HG03460 (cell line): ENCODE results near the gene TOPBP1.

ENCODE experiments used
- ATAC-seq: cut with Tn5 transposase; IDR thresholded peaks from one replicate; pipeline ENCODE4 v1.9.1; 2021; ENCODE audit not compliant: unreplicated experiment

The TOPBP1 gene

DNA sequence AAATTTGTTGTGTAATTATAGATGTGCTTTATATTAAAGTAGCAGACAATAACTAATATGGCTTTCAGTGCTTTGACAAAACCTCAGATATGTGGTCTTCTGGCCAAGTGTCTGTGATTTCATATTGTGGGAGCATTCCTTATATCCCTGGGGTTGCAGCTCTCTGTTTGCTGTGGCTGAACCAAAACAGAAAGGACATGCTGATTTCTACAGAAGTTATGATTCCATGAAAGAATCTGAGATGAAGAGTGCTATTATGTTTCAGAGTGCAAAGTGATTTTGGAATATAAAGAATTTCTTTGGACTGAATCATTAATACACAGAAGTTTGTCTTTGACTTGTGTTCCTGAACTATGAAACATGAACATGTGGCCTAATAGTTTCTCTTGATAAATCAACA lies 51.7 kb downstream of the TOPBP1 start:
- ATAC-seq, result no peak

DNA sequence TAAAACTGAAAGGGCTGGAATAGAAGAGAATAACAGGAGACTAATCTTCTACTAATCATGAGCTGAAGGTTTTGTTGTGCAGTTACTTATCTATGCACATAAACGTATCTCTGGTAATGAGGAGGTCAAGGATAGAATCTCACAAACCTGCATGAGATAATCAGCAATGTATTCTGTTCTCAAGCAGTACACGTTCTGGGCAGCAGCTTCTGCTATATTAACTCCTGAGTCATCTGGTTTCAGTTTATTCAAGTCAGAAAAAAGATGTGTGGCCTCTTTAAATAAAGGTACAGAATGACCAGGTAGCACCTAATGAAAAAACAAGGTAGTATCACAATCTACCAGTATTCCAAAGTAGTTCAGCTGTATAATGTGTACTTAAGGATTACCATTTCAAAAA lies 53.4 kb downstream of the TOPBP1 start:
- ATAC-seq, result no peak

- no peak for ATAC-seq
Observed at GRCh38 chr3:133607816-133608215, 53.9 kb downstream of the TOPBP1 start.

DNA sequence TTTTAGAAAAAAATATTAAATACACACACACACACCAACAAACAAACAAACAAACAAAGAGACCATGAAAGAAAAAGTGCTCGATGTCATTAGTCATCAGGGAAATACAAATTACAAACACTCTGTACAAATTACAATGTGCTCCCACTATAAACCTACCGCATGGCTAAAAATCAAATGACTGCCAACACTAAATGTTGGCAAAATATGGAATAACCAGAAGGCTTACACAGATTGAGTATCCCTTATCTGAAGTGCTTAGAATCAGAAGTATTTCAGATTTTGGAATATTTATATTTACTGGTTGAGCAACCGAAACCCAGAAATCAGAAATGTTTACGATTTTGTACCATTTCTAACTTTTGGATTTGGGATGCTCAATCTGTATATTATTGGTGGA lies 54.8 kb downstream of the TOPBP1 start:
- ATAC-seq, result no peak

DNA sequence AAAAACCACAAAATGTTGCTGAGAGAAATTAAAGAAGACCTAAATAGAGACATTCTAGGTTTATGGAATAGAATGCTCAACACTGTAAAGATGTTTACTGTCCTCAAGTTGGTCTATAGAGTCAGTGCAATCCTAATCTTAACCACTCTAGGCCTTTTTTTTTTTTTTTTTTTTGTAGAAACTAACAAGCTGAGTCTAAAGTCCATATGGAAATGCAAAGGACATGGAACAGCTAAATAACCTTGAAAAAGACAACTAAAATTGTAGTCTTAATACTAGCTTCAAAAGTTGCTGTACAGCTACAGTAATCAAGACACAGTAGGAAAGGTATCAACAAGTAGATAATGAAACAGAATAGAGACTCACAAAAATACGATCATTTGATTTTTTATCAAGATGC lies 55.4 kb downstream of the TOPBP1 start:
- ATAC-seq, result no peak

DNA sequence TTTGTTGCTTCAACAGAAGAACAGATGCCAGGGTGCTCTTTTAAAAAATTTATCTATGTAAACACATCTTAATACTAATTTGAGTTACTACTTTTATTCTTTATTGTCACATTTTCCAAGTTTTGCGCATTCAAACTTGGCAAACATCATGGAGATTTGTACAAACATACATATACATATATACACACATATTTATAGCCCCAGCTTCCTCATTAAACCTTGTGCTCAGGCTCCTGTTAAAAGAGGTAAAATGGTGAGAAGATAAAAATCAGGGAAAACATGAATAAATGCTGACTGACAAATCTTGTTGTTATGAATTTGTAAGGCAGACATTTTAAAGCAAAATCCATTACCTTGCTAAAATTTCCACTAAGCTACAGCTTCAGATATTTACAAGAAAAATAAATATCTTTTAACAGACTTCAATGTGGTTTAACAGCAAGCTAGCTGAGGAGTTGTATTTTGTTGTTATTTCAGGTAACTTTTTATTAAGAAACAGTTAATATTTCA lies 61.1 kb downstream of the TOPBP1 start:
- no peak for ATAC-seq

- no peak for ATAC-seq
Observed at GRCh38 chr3:133599280-133599679, 62.5 kb downstream of the TOPBP1 start.

GRCh38 chr3:133598405-133598804 lies 63.3 kb downstream of the TOPBP1 start:
- ATAC-seq, result no peak

DNA sequence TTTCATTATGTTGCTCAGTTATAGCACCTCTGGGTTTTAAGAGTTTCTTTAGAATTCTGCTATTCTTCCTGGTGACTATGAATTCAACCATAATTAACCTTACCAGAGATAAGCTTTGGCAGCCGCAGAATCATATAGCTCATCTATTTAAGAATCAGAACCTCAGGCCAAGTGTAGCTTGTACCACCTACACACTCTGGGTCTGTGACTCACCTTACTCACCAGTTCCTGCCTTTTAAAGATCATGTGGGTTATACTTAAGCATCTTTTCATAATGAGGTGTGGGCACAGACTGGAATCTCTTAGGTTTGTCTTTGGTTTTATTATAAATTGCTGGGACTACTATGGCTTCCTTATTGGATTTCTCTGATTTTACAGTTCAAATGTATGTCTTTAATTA lies 66.4 kb downstream of the TOPBP1 start:
- ATAC-seq, result no peak

GRCh38 chr3:133593243-133593642 lies 68.5 kb downstream of the TOPBP1 start:
- no peak for ATAC-seq

DNA sequence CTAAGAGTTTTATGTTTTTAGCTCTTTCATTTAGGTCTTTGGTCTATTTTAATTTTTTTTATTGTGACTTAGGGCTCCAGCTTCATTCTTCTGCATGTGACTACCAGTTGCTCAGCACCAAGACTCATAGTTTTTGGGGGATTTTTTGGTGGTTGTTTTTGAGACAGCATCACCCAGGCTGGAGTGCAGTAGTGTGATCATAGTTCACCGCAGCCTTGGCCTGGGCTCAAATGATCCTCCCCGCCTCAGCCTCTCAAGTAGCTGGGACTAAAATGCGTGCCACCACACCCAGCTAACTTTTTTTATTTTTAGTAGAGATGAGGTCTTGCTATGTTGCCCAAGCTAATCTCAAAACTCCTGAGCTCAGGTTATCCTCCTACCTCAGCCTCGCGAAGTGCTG lies 68.9 kb downstream of the TOPBP1 start:
- no peak for ATAC-seq

GRCh38 chr3:133591271-133591742 lies 70.4 kb downstream of the TOPBP1 start:
- ATAC-seq, result no peak

- ATAC-seq, result no peak
Observed at GRCh38 chr3:133589503-133589902, 72.2 kb downstream of the TOPBP1 start.

DNA sequence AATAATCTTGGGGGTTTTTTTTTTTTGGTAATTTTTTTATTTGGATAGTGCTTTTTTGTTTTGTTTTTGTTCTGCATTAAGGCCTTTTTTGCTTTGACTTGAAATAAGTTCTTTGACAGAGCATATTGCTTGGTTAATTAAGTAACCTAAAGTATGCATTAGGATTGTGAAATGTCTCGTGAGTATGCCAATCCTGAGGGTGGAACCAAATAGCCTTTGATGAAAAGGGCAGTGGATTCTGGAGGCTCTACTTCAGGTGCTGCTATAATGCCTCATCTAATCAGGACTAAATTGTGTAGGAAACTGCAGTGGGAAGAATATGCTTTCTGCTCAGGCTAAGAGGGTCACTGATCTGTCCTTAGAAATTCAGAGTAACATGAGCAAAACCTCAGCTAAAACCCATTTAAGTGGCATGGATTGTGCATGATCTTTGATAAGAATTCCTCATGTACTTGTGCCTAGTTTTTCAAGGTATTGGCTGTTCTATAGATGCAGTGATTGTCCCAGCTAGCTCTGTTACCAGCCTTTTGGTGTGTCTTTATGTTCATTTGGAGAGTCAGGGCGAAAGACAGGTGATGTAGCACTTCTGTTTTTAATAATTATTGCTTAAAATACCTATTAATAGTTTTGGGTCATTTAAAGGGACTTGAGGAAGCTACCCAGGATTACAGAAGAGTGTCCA lies 72.8 kb downstream of the TOPBP1 start:
- no peak for ATAC-seq

GRCh38 chr3:133588035-133588434 lies 73.7 kb downstream of the TOPBP1 start:
- ATAC-seq, result no peak

DNA sequence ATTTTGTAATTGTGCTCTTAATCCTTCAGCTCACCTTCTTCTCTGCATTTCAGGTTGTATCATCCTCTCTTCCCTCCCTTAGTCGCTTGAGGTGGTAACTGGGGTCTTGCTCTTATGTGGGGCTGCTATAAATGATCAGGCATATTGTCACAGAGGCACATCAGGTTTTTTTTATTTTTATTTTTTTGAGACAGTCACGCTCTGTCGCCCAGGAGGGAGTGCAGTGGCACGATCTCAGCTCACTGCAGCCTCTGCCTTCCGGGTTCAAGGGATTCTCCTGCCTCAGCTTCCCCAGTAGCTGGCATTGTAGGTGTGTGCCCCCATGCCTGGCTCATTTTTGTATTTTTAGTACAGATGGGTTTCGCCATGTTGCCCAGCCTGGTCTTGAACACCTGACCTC lies 78.3 kb downstream of the TOPBP1 start:
- ATAC-seq, result no peak

- no peak for ATAC-seq
Observed at GRCh38 chr3:133578548-133579191, 83.1 kb downstream of the TOPBP1 start.

DNA sequence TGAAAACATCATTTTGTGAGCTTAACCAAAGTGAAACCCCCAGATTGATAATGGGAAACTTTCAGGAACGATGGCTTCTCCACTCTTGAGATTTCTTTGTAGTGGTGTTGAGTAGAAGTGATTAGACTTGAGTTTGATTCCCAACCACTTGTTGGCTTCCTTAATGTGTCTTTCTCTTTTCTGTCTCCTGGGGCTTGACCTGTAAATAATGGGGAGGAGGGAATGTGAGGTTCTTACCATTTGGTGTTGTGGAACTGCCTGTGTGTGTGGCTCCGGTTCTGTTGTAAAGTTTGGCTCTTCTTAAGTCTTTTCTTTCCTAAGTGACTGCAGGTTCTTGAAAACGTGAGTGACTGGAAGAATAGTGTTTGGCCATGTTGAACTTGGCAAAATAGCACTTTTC lies 85.6 kb downstream of the TOPBP1 start:
- ATAC-seq, result no peak

DNA sequence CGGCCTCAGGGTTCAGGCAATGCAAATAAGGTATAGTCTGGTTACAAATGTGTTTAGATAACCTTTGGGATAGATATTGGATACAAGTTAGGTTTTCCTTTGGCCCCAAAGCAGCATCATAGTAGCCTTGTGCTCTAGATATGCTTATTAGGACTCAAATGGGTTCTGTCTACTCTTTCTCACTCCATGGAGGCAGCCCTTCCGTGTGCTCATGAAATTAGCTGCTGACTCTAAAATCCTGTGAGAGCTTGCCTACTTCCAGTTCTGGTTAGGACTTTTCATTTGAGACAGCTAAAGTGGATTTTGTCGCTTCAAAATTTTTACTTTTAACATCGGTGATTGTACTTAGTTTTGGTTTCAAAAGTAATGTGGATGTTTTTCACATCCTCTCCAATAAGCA lies 86.7 kb downstream of the TOPBP1 start:
- no peak for ATAC-seq

DNA sequence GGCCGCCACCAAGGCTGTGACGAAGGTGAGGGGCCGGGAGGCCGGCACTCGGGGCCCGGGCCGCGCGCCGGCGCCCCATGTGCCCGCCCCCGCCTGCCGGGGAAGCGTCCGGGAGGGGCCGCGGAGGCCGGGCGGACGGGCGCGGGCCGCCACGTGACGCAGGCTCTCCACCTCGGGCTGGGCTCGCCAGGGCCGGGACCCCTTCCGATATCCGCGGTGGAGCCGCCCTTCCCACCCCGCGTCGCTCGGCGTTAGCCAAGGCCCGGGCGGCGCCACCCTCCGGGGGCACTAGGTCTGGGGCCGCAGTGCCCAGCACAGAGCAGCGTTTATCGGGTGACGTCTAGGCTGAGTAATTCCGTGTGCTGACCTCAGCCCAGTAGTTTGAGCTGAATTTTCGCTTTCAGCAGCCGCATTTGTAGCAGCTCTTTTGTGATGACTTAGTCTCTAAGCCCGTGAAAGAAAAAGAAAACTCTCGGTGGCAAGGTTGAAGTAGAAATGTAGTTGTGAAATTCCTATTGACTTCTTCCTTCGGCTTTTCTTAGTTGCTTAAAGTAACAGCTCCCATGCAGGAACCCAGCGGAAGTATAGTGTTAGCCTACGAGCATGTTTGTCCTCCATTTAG lies 87.4 kb downstream of the TOPBP1 start:
- ATAC-seq, result peak; percentile 26

- peak; percentile 15 for ATAC-seq
Observed at GRCh38 chr3:133573629-133574194, 88.0 kb downstream of the TOPBP1 start, which contains the start of gene CDV3. Gene CDV3, plus strand, starts transcription at chr3:133573686. Its CDS starts 359 bp downstream, at chr3:133574045.
